K562 (cell line): Measurements from ENCODE around the gene NR0B2. TPM values are rescaled to one million over a fixed set of nuclear protein-coding genes. Genes with fewer than 3 reads are reported as not detected.
A peak's percentile ranks its signal among the peaks of the same experiment; 100 is the strongest.

Source experiments
- CAMTA2 ChIP-seq: fragments of 250-450 bp; sonication (Bioruptor Pico); conservative IDR thresholded peaks from 2 replicates; pipeline ENCODE4 v1.5.1; 2022
- CBX3 ChIP-seq, 2 experiments: IDR thresholded peaks; 1 replicate in 1 of 2; 2 replicates in 1 of 2; pipeline ENCODE4 v1.6.1; 2012; ENCODE audit warnings: inconsistent platforms in 2 of 2, low read length in 2 of 2, borderline replicate concordance in 1 of 2, control low read depth in 1 of 2
- CHD2 ChIP-seq: IDR thresholded peaks from 2 replicates; pipeline ENCODE4 v1.6.1; 2011; ENCODE audit warnings: low read depth, low read length
- FOXJ3 ChIP-seq: sonication (generic); formaldehyde crosslinking; IDR thresholded peaks from 2 replicates; pipeline ENCODE4 v1.4.0; 2020; ENCODE audit warnings: mild to moderate bottlenecking, missing genetic modification reagents
- FOXP1 ChIP-seq: sonication (generic); formaldehyde crosslinking; IDR thresholded peaks from 2 replicates; pipeline ENCODE4 v1.8.0; 2022; ENCODE audit warnings: mild to moderate bottlenecking, missing genetic modification reagents
- HLTF ChIP-seq: fragments of 450-650 bp; IDR thresholded peaks from 2 replicates; pipeline ENCODE4 v1.6.1; 2016
- LARP7 ChIP-seq: fragments of 450-650 bp; IDR thresholded peaks from 2 replicates; pipeline ENCODE4 v1.6.1; 2016
- NFE2 ChIP-seq: IDR thresholded peaks from 2 replicates; pipeline ENCODE4 v1.6.1; 2014; ENCODE audit warnings: antibody characterized with exemption, low read depth
- NRF1 ChIP-seq, 2 experiments: fragments of 450-650 bp; IDR thresholded peaks in 1 of 2; conservative IDR thresholded peaks in 1 of 2; 2 replicates each; pipeline ENCODE4 v1.6.1; 2014; ENCODE audit warnings: mild to moderate bottlenecking in 2 of 2
- RBM25 ChIP-seq: fragments of 200-400 bp; formaldehyde crosslinking; IDR thresholded peaks from 2 replicates; pipeline ENCODE4 v1.6.1; 2018; ENCODE audit warnings: low read length, low read depth, moderate library complexity; ENCODE audit not compliant: severe bottlenecking
- RFX7 ChIP-seq: fragments of 250-450 bp; sonication (Bioruptor Pico); IDR thresholded peaks from 2 replicates; pipeline ENCODE4 v1.5.1; 2021; ENCODE audit warnings: mild to moderate bottlenecking
- SP1 ChIP-seq: sonication (generic); formaldehyde crosslinking; IDR thresholded peaks from 2 replicates; pipeline ENCODE4 v1.8.1; 2022; ENCODE audit warnings: mild to moderate bottlenecking, missing genetic modification reagents
- SRSF3 ChIP-seq: fragments of 200-400 bp; formaldehyde crosslinking; IDR thresholded peaks from 2 replicates; pipeline ENCODE4 v1.6.1; 2016; ENCODE audit warnings: mild to moderate bottlenecking, low read length, moderate library complexity; ENCODE audit not compliant: insufficient read depth
- ZNF140 ChIP-seq: fragments of 250-450 bp; sonication (Bioruptor Pico); IDR thresholded peaks from 2 replicates; pipeline ENCODE4 v1.8.0; 2021; ENCODE audit warnings: moderate library complexity, mild to moderate bottlenecking, inconsistent platforms
- ZNF143 ChIP-seq: sonication (generic); formaldehyde crosslinking; IDR thresholded peaks from 2 replicates; pipeline ENCODE4 v1.9.0; 2022; ENCODE audit warnings: mild to moderate bottlenecking, missing genetic modification reagents
- ZNF79 ChIP-seq: fragments of 250-450 bp; sonication (Bioruptor Pico); IDR thresholded peaks from 2 replicates; pipeline ENCODE4 v1.4.0; 2020; ENCODE audit warnings: low read depth, mild to moderate bottlenecking, moderate library complexity
- ZZZ3 ChIP-seq: fragments of 450-650 bp; IDR thresholded peaks from 2 replicates; pipeline ENCODE4 v1.6.1; 2016; ENCODE audit warnings: antibody characterized with exemption, mild to moderate bottlenecking, moderate library complexity
- polyA plus RNA-seq, 8 experiments: library from polyadenylated mRNA; depleted of rRNA in 4 of 8; stranded (reverse) in 5 of 8; unstranded in 3 of 8; fragments of >200 nt; fragmentation: Nextera tagmentation in 2 of 8; fragmentation: Illumina TruSeq in 1 of 8; extraction: Ambion mirVana in 2 of 8; extraction: Trizol in 1 of 8; gene quantifications; 2 replicates each; pipeline versions ENCODE4 v1.2.1 to v1.2.3, GENCODE V29; 2011 to 2014; ENCODE audit warnings: inconsistent platforms in 1 of 8, missing spikeins in 1 of 8
- total RNA-seq, 7 experiments: library from RNA; depleted of rRNA in 6 of 7; stranded (reverse); fragments of >200 nt in 6 of 7; fragmentation: Illumina TruSeq in 2 of 7; extraction: Trizol in 2 of 7; gene quantifications; 2 replicates each; pipeline versions ENCODE4 v1.2.1 to v1.2.3, GENCODE V29; 2011 to 2021; ENCODE audit warnings: low replicate concordance in 1 of 7
- TF ChIP-seq, protein P1 (sequence below): fragments of 250-450 bp; sonication (Bioruptor Pico); IDR thresholded peaks from 2 replicates; pipeline ENCODE4 v1.8.0; 2022; ENCODE audit warnings: inconsistent platforms, mild to moderate bottlenecking, moderate library complexity, borderline replicate concordance
- TF ChIP-seq, protein P2 (sequence below): sonication (generic); formaldehyde crosslinking; IDR thresholded peaks from 2 replicates; pipeline ENCODE4 v1.4.0; 2020; ENCODE audit warnings: mild to moderate bottlenecking, missing genetic modification reagents
- TF ChIP-seq, protein P3 (sequence below), 3 experiments: fragments of 200-800 bp in 1 of 3; fragments of 250-450 bp in 1 of 3; fragments of 450-650 bp in 1 of 3; sonication (Bioruptor Pico) in 1 of 3; sonication (Bioruptor generic) in 1 of 3; formaldehyde crosslinking in 1 of 3; IDR thresholded peaks; 2 replicates each; pipeline versions ENCODE4 v1.6.1 to v1.8.0; 2016 to 2022; ENCODE audit warnings: mild to moderate bottlenecking in 2 of 3, missing genetic modification characterization in 2 of 3, missing compliant biosample characterization in 1 of 3, moderate library complexity in 1 of 3

The NR0B2 gene
- total and polyA plus RNA-seq, 9 of the 15 experiments (the other 6 are each of a cell fraction or from before 2014, with no cell fraction given), result not detected

DNA sequence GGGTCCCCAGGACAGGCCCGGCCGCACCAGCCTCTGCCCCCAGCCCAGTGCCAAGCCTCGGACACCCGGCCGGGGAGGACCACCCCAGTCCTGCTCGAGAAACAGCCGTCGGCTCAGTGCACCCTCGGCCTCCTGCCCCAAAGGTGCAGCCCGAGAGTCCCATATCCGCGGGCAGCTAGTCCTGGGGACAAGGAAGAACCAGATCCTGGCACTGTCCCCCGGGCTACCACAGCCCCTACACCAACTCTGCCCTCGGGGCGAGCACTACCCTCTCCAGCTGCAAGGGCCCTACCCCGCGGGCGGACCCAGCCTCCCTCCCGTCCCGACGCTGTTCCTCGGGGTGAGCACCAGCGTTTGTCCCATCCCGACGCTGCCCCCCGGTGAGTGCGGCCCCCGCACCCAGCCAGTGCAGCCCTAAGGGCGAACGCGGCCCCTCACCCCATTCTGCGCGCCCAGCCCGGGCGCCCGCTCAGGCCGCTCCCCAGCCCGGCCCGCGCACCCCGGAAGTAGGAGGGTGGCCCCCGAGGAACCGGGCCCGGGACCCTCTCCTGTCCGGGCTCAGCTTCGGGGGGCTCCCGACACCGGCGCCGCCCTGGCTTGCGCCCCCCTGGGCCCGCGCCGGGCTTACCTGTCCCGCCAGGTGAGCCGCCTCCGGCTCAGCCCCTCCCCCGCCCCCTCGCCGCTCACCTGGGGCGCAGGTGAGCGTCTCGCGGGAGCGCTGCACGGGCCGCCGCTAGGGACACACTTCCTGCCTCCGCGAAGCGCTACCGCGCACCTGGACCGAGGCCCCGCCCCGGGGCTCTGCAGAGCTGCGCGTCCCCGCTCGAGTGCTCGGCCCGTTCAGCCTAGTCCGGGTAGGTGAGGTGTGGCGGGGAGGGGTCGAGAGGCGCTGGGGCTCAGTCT is 46.2 kb upstream of the NR0B2 start, which contains the start of gene KDF1 (continued):
- TF ChIP-seq, protein P1, sequence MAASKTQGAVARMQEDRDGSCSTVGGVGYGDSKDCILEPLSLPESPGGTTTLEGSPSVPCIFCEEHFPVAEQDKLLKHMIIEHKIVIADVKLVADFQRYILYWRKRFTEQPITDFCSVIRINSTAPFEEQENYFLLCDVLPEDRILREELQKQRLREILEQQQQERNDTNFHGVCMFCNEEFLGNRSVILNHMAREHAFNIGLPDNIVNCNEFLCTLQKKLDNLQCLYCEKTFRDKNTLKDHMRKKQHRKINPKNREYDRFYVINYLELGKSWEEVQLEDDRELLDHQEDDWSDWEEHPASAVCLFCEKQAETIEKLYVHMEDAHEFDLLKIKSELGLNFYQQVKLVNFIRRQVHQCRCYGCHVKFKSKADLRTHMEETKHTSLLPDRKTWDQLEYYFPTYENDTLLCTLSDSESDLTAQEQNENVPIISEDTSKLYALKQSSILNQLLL (CRISPR knock-in tag), result no peak
- TF ChIP-seq FOXP1 (CRISPR knock-in tag) (no peak; the same call in 1 of the 2 replicates), FOXJ3 (CRISPR knock-in tag) (no peak), LARP7 (no peak), SP1 (CRISPR knock-in tag) (peak; percentile 42), CBX3 (IDR thresholded peaks at IDR 0.05; ENCODE audit: borderline replicate concordance in 1 of 2, low read length in 2 of 2) (no peak), RFX7 (CRISPR knock-in tag) (no peak), RBM25 (no peak), ZZZ3 (no peak), ZNF79 (no peak), ZNF140 (CRISPR knock-in tag) (no peak), HLTF (no peak), ZNF143 (CRISPR knock-in tag) (no peak), NRF1 (conservative IDR thresholded peaks at IDR 0.05 in 1 of 2, IDR thresholded peaks at IDR 0.05 in 1 of 2) (peak; percentile 69 to 75), CHD2 (peak; percentile 43; the same call in 1 of the 2 replicates), NFE2 (no peak), CAMTA2 (CRISPR knock-in tag) (no peak), SRSF3 (0 out of 2 replicates have a peak, but pooled peaks have one; percentile 49)
- TF ChIP-seq, protein P2, sequence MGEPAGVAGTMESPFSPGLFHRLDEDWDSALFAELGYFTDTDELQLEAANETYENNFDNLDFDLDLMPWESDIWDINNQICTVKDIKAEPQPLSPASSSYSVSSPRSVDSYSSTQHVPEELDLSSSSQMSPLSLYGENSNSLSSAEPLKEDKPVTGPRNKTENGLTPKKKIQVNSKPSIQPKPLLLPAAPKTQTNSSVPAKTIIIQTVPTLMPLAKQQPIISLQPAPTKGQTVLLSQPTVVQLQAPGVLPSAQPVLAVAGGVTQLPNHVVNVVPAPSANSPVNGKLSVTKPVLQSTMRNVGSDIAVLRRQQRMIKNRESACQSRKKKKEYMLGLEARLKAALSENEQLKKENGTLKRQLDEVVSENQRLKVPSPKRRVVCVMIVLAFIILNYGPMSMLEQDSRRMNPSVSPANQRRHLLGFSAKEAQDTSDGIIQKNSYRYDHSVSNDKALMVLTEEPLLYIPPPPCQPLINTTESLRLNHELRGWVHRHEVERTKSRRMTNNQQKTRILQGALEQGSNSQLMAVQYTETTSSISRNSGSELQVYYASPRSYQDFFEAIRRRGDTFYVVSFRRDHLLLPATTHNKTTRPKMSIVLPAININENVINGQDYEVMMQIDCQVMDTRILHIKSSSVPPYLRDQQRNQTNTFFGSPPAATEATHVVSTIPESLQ (CRISPR knock-in tag), result no peak
- TF ChIP-seq, protein P3, sequence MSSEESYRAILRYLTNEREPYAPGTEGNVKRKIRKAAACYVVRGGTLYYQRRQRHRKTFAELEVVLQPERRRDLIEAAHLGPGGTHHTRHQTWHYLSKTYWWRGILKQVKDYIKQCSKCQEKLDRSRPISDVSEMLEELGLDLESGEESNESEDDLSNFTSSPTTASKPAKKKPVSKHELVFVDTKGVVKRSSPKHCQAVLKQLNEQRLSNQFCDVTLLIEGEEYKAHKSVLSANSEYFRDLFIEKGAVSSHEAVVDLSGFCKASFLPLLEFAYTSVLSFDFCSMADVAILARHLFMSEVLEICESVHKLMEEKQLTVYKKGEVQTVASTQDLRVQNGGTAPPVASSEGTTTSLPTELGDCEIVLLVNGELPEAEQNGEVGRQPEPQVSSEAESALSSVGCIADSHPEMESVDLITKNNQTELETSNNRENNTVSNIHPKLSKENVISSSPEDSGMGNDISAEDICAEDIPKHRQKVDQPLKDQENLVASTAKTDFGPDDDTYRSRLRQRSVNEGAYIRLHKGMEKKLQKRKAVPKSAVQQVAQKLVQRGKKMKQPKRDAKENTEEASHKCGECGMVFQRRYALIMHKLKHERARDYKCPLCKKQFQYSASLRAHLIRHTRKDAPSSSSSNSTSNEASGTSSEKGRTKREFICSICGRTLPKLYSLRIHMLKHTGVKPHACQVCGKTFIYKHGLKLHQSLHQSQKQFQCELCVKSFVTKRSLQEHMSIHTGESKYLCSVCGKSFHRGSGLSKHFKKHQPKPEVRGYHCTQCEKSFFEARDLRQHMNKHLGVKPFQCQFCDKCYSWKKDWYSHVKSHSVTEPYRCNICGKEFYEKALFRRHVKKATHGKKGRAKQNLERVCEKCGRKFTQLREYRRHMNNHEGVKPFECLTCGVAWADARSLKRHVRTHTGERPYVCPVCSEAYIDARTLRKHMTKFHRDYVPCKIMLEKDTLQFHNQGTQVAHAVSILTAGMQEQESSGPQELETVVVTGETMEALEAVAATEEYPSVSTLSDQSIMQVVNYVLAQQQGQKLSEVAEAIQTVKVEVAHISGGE (CRISPR knock-in tag; IDR thresholded peaks at IDR 0.05), result 0 out of 6 replicates have a peak, but pooled peaks of 1 of the 3 experiments have one; percentile 38
